ENCODE results near the gene IHH. TPM values are rescaled to one million over a fixed set of nuclear protein-coding genes. Genes with fewer than 3 reads are reported as not detected.

Gene IHH
- total RNA-seq, 1 experiment from 2014 or later: not detected

GRCh38 chr2:219045937-219046550 lies 14.7 kb downstream of the IHH start:
- no peak overlapping the region for H3K27ac Mint-ChIP-seq
- peaks cover 13 to 16% of the 10 kb centered on the region in 2 experiments for H3K4me1 Mint-ChIP-seq
- Histone ChIP-seq H4K8ac (replicated peaks; ENCODE audit: insufficient read length, low read depth, low read length) (no peak overlapping the region), H3K4me1 (ENCODE audit: insufficient read depth, low read length) (peaks cover 3% of the 10 kb centered on the region; the same call in 1 of the 2 replicates), H2BK15ac (ENCODE audit: low read depth, low read length) (no peak overlapping the region), H4K91ac (ENCODE audit: insufficient read length, low read depth, low read length) (no peak overlapping the region), H3K27me3 (ENCODE audit: insufficient read depth, low read length) (no peaks in the 10 kb centered on the region; the same call in 1 of the 2 replicates), H3K18ac (ENCODE audit: insufficient read length, low read depth, low read length) (no peak overlapping the region), H3K27ac (ENCODE audit: insufficient read length, low read depth, low read length) (no peak overlapping the region), H3K79me1 (ENCODE audit: insufficient read depth, low read depth, low read length, poor library complexity, severe bottlenecking) (no peaks in the 10 kb centered on the region), H3K4ac (ENCODE audit: low read depth, low read length) (no peak overlapping the region), H3K23ac (ENCODE audit: insufficient read length, low read depth, low read length) (no peak overlapping the region), H3K56ac (ENCODE audit: insufficient read length, low read depth, low read length) (no peak overlapping the region), H3K9me3 (ENCODE audit: control insufficient read depth, low read depth, low read length) (no peaks in the 10 kb centered on the region), H2BK5ac (ENCODE audit: insufficient read length, low read length) (no peak overlapping the region), H3T11ph (ENCODE audit: low read length) (no peak overlapping the region), H3K79me2 (ENCODE audit: insufficient read depth, low read length) (no peaks in the 10 kb centered on the region), H3K23me2 (ENCODE audit: insufficient read length, low read depth, low read length, poor library complexity, severe bottlenecking) (peaks cover 3% of the 10 kb centered on the region), H4K20me1 (ENCODE audit: control insufficient read depth, insufficient read depth, insufficient read length) (no peaks in the 10 kb centered on the region), H2AFZ (ENCODE audit: low read length) (no peak overlapping the region), H2BK12ac (ENCODE audit: insufficient read length, low read depth, low read length) (no peak overlapping the region), H3K4me2 (ENCODE audit: insufficient read depth, insufficient read length, low read length) (no peak overlapping the region), H3K9ac (ENCODE audit: extremely low read depth, insufficient read length, low read length) (no peak overlapping the region), H2BK120ac (ENCODE audit: low read depth, low read length, poor library complexity, severe bottlenecking) (no peak overlapping the region), H2AK5ac (ENCODE audit: insufficient read length, low read length) (no peak overlapping the region), H2BK20ac (ENCODE audit: low read depth, low read length, poor library complexity, severe bottlenecking) (no peak overlapping the region), H3K14ac (ENCODE audit: insufficient read depth, low read length) (no peak overlapping the region), H4K5ac (ENCODE audit: insufficient read length, low read depth, low read length) (no peak overlapping the region)
- no CpG with 5 or more reads among the region's 6 CpGs for WGBS (ENCODE audit: extremely low coverage, insufficient read length, low lambda C conversion rate)
- H3K36me3 Mint-ChIP-seq (ENCODE audit: insufficient read depth in 1 of 3, low read depth in 3 of 3): no peaks in the 10 kb centered on the region
- H3K27me3 Mint-ChIP-seq (ENCODE audit: low read depth): peaks cover 78% of the 10 kb centered on the region
- H3K9me3 Mint-ChIP-seq: no peaks in the 10 kb centered on the region
- no peak overlapping the region for H3K4me3 Mint-ChIP-seq
- no peak for TF ChIP-seq CTCF (conservative IDR thresholded peaks at IDR 0.05)
- DNase-seq: peak; percentile 63
